Stimulated activated CD8-positive, alpha-beta memory T cell treated with anti-CD3 and anti-CD28 coated beads, Interleukin-4, amount 100 ng/mL, for 48 hours (primary cell): Measurements from ENCODE around the gene DSCAM.
"Not testable (repeated sequence)": the region's sequence is repeated elsewhere in the genome, so short reads cannot be mapped to it uniquely, and the experiment has no call there.

ENCODE experiments used
- DNase-seq: peaks from one replicate; pipeline ENCODE4 v3.0.0-alpha.2; 2020

The DSCAM gene

DNA sequence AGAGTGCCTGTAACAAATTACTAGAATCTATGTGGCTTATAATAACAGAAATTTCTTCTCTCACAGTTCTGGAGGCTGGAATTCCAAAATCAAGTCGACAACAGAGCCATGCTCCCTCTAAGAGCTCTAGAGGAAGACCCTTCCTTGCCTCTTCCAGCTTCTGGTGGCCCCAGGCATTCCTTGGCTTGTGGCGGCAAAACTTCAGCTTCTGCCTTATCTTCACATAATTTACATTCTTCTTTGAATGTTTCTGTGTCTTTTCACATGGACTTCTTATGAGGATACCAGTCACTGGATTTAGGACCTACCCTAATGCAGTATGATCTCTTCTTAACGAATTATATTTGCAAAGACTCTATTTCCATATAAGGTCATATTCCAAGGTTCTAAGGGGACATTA, 655.3 kb downstream of the DSCAM start:
- no peak for DNase-seq

DNA sequence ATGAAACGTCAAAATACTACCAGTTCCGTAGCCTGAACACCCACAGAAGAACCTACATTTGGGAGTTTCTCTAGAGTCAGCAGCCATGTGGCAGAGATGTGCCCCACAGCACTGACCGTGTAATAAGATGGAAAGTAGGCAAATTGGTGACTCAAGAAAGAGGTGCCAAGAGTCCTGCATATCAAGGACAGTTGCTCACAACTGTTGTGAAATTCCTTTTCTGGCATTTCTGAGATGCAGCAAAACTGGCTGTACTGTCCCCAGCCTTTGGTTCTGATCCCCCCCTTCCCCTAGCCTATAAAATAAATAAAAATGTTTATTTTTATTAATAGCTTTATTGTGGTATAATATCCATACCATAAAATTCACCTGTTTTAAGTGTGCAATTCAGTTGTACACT, 655.8 kb downstream of the DSCAM start:
- no peak for DNase-seq

DNA sequence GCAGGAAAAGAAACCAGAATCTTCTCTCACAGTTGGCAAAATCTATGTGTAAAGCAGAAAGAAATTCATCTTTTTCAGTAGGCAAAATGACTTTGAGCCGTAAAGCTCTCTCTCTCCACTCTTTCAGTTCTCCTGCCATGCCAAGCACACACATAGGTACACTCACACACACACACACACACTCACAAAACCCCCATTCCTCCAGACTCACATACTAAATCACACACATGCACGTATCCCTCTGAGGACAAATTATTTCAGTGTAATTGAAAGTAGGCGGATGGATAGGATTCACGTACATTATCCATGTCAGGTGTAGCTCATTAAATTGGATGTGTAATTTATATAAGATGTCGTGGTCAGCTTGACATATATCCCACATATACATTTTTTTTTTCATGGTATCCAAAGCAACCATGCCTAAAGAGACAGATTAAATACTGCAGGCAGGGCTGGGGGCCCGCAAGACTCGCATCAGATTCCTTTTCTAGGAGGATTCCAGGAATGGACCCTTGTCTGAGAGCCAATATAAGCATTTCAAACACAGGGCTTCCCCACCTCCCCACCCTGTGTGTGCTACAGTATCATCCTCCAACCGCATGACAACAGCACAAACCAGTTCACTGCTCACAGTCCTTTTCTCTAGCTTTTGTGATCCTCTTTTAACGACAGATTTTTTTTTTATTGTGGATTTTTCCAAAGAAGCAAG, 658.9 kb downstream of the DSCAM start:
- DNase-seq: no peak

DNA sequence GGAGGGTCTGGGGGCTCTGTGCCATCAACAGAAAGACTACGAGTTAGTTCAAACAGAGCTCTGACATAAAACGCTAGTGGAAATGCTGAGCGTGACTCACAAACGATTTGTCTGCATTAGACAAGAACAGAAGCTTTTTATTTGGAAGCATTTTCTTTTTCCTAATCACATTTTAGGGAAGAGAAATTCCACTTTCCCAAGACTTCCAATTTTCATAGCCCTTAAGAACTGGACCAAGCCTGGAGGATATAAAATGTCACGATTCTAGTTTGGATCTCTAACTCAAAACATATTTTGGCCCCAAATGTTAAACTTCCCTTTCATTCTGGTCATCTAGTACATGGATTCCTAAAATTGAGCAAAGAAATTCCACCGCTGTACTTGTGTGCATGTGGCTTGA, 659.7 kb downstream of the DSCAM start:
- DNase-seq: no peak

DNA sequence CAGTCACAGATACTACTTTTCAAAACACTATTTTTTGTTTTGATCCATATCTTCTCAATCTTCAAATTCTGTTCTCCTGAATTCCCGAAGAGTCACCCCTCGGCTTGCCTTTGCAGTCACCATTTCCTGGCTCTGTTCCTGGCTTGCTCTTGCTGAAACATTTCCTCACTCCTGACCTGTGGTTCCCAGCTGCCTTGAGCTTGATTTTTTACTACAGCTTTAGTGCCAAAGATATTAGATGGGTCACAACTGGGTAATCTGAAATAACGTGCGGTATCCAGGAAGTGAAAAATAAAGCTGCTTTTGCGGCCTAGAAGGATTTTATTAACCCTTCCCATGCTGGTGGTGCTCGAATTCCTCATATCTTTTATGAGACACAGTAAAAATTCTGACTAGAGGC, 660.9 kb downstream of the DSCAM start:
- DNase-seq: no peak

DNA sequence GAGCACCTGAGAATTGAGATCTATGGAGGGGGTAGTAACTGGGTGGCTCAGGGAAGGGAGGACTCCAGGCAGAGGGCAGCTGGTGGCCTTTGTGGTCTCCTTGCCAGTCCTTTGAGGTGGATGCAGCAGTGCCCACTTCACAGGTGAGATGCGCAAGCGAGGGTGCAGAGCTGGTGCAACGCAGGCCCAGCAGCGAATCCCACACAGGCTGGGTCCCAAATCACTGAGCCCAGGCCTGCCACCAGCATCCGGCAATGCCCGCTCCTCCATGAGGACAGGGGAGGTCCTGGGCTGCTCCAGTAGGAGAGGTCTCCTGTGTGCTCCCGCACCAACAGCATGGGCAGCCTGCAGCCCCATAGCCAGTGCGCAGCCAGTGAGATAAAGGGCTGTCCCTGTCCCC, 661.8 kb downstream of the DSCAM start:
- DNase-seq: no peak

DNA sequence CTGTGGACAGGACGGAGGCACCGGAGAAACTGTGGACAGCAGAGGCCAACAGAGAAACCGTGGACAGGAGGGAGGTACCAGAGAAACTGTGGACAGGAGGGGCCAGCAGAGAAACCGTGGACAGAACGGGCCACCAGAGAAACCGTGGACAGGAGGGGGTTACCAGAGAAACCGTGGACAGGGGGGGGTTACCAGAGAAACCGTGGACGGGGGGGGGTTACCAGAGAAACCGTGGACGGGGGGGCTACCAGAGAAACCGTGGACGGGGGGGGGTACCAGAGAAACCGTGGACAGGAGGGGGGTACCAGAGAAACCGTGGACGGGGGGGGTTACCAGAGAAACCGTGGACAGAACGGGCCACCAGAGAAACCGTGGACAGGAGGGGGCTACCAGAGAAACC, 664.5 kb downstream of the DSCAM start:
- not testable (repeated sequence) for DNase-seq

DNA sequence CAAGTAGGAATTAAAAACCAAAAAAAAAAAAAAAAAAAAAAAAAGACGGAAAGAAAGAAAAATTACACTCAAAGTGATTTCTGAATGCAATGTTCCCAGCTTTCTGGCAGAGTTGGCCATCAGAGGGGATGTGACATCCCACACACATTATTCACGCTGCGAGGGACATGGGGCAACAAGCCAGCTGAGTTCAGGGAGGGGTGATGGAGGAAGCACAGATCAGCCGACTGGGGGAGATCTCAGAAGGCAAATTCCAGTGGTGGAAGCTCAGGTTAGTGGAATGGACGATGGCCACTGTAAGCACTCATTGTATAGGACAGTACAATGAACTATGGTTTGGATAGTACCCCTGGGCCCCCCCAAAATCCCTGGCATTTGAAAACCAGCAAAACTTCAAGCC, 667.8 kb downstream of the DSCAM start:
- no peak for DNase-seq

DNA sequence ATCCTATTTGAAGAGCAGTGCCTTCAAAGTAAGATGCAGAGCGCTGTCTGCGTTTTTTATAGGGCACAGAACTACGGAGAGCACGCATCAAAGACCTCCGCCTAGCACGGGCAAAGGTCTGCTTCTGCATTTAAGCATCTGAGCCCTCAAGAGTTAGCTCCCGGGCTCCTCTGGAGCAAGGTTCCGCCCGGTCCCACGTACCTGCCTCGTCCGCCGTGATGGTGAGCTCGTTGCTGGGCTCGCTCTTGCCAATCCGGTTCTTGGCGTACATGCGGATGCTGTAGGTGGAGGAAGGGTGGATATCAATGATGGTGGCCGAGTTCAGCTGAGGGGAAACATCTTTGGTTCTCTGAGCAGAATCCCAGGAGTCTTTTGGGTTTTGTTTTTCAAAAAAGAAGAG, 668.2 kb downstream of the DSCAM start:
- no peak for DNase-seq

DNA sequence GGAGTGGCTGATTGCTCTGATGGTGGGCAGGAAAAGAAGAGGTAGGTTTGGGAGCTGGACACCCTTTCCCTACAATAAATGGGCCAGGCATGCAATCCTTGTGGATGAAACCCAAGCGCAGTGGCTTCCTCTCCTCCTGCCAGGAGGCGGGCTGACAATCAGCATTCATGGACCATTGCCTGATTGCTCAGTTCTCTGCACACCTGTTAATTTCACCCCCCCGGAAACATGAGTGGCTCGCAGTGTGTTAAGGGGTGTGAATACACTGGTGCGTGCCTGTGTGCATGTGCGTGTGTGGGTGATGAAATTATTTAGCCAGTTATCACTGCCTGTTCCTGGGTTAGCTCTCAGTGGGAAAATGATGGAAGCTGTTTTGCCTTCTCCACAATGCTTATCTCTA, 669.0 kb downstream of the DSCAM start:
- no peak for DNase-seq

DNA sequence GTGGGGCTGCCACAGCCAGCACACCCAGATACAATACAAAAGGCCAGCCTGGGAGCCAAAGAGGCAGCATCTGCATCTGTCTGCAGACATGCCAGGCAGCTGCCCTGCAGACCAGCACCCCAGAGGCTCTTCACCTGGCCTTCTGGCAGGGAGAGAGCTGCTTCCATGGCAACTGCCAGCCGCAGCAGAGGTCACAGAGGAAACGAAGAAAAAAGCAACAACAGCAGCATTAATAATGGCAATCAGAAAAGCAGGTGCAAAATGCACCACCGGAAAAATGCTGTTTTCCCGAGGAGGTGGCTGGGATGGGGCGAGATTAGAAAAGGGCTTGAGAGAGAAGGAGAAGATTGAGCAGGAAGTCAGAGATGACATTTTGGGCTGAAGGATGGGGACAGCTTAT, 670.2 kb downstream of the DSCAM start:
- DNase-seq: no peak

DNA sequence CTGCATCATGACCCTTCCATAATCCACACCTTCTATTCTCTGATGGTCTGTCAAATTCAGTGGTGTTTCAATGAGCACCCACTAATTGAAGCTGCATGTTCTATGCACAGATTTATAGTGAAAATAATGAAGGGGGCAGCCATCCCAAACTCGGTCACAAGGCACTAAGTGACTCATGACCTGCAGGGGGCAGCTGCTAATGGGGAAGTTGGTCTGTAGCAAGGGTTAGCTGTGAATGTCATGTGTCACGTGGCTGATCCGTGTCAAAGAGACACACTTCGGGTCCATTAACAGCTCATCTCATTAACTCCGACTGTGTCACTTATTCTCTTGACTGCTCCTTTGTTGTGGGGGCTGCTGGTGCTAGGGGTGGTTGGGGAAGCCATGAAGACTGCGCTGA, 673.1 kb downstream of the DSCAM start:
- DNase-seq: no peak

DNA sequence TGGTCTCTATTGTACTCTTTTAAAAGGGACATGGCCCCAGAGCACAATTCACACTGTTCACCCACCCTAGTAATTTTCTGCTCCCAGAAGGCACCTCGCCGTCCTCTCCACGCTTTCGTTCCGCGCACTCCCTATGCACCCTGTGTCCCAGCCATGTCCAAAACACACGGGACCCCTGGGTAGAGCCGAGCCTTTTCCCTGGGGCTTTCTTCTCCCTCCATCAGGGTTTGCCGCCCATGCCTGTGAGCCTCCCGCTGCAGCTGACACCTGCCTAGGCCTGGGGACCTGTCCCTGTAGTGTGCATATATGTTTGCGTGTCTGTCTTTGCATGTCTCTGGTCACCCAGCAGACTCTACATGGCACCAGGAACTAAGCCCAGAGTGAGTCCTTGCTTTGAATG, 677.0 kb downstream of the DSCAM start:
- no peak for DNase-seq

DNA sequence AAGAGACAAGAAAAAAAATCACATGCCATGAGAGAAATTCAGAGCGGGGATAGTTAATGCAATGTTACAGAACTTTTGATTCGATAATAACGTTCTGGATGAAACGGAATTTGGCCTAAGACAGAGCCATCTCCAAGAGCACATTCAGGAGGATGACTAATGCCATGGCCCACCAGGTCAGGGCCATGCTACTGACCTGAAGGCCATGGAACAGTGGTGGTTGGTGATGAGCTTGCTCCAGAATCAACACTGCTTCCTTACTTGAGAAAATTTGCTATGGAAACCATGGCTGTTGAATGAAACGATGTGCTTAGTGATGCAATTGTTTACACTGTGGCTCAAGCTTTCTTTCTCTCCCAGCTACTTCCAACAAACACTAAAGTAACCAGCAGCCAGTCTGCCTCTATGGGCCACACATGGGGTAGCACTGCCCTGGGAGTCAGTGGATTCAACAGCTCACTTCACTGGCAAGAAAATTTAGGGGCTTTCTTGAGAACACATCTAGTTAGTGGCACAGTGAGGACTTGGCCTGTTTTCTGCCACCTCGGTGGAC, 680.6 kb downstream of the DSCAM start:
- no peak for DNase-seq

DNA sequence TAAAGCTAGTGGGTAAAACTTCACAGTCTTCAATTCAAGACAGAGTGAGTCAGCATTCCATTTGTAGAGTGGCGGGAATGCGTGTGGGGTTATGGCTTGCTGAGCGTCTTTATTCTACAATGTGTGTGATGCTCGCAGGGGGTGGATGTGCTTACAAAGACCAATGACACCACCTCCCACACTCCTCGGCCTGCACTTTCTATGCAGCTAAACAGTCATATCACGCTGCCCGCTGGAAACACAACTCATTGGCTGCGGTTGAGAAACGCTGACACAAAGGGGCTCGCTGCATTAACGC, 681.2 kb downstream of the DSCAM start:
- DNase-seq: no peak

DNA sequence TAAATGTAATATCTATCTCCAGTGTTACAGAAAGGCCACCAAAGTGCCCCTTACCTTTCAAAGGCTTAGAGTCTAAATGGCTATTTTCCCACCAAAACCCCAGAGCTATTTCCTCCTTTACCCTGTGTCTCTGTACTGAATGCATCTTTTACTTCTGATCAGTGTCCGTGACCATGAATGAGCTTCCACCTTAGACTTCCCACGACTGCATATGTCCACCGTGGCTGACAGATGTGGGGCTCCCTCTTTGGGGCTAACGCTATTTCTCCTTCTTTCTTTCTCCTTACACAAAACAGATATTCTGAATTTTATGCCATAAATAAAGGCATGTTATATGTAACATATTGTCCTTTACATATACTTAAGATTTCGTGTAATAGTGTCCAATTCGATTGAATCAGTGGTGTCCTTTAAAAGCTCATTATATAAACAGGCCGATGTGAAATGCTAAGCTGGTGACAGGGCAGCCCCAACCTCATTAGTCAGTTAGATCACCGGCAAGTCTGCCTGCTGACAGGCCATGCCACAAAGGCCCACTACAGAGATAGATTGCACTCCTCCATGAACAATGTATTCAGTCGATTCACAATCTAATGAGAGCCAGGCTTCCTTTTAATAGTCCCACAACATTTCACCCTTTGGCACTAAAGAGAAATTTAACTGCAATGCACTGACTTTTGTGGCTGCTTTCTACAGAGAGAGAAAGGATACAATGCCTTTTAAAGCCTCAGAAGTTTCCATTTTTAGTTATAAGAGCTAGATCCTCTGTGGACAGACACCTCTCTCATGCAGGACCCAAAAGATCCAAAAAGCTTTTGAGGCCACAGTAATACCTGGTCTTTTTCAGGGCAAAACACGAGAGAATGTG, 681.8 kb downstream of the DSCAM start:
- DNase-seq: no peak

DNA sequence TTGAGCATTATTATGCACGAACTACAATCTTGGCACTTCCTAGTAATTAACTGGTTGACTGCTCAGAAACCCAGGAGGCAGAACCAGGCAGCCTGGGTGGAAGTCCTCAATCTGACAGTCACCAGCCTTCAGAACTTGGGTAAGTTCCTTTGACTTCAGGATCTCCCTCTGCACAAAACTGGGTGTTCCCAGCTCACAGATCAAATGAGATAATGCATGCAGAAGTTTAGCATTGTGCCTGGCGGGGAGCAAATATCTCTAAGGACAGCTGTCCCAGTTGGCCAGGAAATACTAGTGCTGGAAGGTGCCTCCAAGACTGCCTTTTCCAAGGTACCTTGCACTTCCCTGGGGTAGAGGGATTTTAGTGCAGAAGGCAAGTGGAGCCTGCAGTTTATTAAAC, 684.9 kb downstream of the DSCAM start:
- DNase-seq: no peak

DNA sequence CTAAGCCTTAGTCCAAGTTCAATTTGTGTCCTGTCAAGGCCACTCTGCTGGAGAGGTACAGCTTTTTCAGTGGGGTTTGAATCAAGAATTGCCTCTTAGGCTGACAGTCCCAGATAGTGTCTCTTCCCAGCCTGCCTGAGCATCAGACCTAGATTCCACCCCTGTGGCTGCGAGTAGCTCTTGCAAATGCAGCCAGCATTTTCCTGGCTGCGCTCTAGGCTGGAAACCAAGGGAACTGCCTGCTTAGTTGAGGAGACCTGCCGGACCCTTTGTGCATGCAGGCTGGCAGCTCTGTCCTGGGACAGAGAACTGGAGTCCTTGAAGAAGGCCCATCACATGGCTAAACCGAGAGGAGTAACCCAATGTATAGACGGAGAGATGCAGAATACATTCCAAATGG, 686.0 kb downstream of the DSCAM start:
- DNase-seq: no peak

DNA sequence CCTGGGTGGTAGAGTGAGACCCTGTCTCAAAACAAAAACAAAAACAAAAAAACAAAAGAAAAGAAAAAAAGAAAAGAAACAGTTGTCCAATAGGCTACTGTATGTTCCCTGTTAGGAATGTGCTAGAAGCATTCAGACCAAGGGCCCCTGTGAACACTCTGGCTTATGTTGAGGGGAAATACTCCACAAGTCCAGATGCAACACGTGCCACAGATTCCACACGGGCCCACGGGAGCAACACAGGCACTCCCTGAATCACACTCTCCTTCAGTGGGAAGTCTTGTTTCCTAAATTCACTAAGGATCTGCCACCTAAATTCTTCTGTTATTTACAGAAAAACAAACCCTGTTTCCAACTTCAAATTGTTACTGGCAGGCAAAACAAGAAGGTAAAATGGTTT, 688.6 kb downstream of the DSCAM start:
- no peak for DNase-seq

DNA sequence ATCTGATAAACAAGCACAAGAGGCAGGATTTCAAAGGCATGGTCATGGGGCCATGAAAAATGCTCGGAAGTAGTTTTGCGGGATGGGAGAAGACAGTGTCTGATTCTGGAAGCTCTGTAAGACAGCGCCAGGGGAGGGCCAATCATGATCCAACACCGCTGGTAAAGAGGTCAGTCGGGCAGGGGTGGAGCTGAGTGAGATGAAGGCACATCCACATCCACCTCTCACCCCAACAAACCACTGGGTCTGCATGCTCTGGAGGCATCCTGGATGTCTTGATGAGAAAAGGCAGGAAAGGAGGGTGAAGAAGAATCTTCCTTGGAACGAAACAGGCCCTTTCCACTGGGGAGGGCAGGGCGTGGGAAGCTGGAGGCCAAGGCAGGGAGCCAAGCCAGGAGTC, 691.4 kb downstream of the DSCAM start:
- no peak for DNase-seq

DNA sequence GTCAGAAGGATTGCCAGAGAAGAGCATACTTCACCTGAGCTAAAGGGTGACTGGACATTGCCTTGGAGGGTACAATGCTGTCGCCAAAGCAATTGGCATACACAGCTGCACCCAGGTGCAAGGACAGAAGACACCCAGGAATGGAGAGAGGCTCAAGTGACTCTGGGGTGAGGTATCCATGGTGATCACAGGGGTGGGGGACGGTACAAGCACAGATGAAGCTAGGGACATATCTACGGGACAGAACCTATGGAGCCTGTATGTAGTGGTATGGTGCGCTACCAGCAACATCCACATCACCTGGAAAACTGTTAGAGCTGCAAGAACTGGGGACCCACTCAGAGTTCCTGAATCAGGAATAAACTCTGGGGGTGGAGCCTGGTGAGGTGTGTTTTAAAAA, 693.6 kb downstream of the DSCAM start:
- DNase-seq: no peak

DNA sequence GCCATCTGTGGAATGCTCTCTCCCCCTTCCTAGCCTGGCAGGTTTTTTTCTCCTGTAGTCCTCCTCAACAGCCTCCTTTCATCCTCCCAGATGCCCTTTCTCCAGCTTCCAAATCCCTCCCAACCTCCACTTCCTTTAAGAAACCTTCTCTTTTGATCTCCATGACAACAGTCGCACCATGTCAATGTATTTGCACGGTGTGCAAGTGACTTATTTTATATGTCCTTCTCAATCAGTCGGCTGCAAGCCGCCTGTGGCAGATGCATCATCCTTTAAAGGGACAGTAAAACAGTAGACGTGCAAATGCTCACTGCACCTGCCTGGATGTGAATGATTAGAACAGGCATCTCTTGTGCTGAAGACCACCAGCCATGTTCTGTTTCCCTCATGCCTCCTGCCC, 694.5 kb downstream of the DSCAM start:
- DNase-seq: no peak

DNA sequence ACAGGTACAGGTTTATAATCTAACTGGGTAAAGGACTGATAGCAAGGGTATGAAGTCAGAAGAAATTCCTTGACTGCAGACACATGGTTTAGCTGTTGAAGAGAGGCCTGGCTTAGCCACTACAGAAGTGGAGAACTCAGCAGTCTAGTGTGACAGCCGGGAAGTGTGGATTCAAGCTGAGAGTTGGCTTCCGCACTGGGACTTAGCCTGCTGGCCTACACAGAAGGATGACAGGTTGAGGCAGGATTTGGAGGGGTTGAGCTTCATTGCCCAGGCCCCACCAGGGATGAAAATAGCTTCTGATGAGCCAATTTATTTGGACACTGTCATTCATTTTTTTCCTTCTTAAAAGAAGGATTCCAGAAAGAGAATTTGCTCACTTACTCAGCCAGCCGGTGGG, 695.3 kb downstream of the DSCAM start:
- DNase-seq: no peak

DNA sequence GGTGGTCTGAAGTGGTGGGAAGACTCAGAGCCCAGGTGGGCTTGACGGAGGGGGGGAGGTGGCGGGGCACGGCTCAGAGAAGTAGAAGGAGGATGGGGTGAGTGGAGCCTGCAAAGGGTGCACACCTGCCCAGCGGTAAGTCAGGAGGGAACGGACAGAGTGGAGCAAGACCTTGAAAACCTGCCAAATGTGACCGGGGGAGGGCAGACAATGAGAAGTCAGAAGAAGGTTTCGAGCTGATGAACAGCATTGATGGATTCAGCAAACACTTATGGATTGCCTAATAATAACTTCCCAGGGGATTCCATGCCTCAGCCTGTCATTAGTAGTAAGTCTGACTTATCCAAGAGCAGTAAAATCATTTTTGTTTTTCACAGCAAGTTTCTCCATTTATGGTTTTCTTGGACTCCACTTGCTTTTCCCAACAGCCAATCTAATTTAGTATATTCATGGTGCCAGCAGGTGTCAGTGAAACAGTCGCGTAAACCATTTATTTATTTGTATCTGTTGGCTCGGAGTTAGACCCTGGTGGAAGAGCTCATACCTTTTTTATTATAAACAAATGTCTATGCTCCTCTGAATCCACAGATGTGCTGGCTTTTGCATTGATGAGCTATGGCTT, 700.6 kb downstream of the DSCAM start:
- no peak for DNase-seq
